HG02970 (cell line): Measurements from ENCODE around the gene INHBC.

Experiments
- ATAC-seq: cut with Tn5 transposase; IDR thresholded peaks from one replicate; pipeline ENCODE4 v1.9.1; 2021; ENCODE audit warnings: mild to moderate bottlenecking, moderate library complexity, moderate number of reproducible peaks; ENCODE audit not compliant: unreplicated experiment, low FRiP score

Gene INHBC

DNA sequence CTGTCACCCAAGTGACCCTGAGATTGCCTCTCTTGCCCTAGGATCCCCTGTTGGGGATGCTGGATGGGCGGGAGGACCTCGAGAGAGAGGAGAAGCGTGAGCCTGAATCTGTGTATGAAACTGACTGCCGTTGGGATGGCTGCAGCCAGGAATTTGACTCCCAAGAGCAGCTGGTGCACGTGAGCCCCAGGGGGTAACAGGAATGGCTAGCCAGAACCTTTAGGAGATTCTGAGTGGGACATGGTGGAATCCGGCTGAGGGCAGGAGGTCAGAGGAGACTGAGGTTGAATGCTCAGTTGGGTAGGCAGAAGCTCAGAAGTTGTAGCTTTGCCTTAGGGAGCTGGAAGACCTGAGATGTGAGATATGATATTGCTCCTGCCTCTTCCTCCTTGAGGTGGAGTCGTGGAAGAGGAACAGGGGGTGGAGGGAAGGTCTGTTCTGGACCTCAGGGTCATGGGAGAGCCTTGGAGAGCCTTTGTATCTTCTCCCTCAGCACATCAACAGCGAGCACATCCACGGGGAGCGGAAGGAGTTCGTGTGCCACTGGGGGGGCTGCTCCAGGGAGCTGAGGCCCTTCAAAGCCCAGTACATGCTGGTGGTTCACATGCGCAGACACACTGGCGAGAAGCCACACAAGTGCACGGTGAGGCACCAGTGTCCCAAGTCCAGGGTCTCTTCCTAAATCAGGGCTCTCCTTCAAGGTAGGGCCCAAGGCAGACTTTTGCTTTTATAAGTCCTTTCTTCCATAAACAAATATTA, 31.3 kb downstream of the INHBC start:
- ATAC-seq, result no peak

DNA sequence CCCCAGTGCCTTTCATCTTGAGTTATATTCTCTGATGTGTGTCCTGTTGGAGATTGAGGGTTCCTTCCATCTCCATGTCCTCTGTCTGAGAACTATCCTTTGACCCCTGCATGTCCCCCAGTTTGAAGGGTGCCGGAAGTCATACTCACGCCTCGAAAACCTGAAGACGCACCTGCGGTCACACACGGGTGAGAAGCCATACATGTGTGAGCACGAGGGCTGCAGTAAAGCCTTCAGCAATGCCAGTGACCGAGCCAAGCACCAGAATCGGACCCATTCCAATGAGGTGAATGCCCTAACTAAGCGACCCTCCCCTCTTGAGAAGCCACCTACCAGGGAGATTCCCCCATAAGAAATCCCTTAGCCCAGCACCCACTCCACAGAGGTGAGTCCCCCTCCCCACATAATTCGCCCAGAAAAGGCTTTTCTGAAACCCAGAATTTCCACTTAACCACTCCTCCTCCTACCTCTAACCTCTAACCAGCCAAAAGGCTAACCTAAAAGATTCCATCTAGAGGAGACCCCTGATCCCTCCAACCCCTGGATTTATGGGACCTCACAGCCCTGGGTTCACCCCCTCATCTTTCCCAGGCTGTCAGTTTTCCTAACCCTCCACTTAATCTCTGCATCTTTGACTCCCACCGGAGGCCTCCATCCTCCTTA, 32.8 kb downstream of the INHBC start:
- ATAC-seq, result no peak

DNA sequence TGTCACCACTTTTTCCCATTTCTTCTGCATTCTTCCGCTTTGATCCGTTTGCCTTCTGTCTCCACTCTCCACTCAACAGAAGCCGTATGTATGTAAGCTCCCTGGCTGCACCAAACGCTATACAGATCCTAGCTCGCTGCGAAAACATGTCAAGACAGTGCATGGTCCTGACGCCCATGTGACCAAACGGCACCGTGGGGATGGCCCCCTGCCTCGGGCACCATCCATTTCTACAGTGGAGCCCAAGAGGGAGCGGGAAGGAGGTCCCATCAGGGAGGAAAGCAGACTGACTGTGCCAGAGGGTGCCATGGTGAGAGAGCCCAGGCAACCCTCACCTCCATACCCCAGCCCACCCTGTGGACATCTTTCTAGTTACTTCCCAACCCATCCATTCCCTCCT, 33.3 kb downstream of the INHBC start:
- ATAC-seq, result no peak

DNA sequence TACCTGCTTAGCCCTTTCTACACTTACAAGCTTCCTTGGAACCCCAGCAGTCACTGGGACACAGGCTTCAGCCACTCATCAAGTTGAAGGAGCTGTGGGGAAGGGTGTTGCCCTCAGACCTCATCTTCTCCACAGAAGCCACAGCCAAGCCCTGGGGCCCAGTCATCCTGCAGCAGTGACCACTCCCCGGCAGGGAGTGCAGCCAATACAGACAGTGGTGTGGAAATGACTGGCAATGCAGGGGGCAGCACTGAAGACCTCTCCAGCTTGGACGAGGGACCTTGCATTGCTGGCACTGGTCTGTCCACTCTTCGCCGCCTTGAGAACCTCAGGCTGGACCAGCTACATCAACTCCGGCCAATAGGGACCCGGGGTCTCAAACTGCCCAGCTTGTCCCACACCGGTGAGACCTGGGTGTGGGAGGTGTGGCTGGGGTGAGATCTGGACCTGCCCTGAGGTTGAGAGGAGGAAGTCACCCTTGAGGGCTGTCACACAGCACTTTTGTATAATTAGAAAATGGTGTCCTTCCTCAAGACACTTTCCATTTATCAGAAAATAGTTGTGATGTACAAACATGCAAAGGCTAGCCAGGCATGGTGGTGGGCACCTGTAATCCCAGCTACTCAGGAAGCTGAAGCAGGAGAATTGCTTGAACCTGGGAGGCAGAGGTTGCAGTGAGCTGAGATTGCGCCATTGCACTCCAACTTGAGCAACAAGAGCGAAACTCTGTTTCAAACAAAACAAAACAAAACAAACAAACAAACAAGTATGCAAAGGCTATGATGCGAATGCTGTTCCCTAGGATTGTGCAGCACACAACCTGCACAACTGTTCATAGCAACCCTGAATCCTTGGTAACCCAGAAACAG, 34.9 kb downstream of the INHBC start:
- ATAC-seq, result no peak

DNA sequence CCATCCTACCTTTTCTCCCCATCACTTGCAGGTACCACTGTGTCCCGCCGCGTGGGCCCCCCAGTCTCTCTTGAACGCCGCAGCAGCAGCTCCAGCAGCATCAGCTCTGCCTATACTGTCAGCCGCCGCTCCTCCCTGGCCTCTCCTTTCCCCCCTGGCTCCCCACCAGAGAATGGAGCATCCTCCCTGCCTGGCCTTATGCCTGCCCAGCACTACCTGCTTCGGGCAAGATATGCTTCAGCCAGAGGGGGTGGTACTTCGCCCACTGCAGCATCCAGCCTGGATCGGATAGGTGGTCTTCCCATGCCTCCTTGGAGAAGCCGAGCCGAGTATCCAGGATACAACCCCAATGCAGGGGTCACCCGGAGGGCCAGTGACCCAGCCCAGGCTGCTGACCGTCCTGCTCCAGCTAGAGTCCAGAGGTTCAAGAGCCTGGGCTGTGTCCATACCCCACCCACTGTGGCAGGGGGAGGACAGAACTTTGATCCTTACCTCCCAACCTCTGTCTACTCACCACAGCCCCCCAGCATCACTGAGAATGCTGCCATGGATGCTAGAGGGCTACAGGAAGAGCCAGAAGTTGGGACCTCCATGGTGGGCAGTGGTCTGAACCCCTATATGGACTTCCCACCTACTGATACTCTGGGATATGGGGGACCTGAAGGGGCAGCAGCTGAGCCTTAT, 35.8 kb downstream of the INHBC start:
- no peak for ATAC-seq

DNA sequence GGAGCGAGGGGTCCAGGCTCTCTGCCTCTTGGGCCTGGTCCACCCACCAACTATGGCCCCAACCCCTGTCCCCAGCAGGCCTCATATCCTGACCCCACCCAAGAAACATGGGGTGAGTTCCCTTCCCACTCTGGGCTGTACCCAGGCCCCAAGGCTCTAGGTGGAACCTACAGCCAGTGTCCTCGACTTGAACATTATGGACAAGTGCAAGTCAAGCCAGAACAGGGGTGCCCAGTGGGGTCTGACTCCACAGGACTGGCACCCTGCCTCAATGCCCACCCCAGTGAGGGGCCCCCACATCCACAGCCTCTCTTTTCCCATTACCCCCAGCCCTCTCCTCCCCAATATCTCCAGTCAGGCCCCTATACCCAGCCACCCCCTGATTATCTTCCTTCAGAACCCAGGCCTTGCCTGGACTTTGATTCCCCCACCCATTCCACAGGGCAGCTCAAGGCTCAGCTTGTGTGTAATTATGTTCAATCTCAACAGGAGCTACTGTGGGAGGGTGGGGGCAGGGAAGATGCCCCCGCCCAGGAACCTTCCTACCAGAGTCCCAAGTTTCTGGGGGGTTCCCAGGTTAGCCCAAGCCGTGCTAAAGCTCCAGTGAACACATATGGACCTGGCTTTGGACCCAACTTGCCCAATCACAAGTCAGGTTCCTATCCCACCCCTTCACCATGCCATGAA, 36.5 kb downstream of the INHBC start:
- ATAC-seq, result no peak

DNA sequence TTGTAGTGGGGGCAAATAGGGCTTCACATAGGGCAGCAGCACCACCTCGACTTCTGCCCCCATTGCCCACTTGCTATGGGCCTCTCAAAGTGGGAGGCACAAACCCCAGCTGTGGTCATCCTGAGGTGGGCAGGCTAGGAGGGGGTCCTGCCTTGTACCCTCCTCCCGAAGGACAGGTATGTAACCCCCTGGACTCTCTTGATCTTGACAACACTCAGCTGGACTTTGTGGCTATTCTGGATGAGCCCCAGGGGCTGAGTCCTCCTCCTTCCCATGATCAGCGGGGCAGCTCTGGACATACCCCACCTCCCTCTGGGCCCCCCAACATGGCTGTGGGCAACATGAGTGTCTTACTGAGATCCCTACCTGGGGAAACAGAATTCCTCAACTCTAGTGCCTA, 37.1 kb downstream of the INHBC start:
- no peak for ATAC-seq

DNA sequence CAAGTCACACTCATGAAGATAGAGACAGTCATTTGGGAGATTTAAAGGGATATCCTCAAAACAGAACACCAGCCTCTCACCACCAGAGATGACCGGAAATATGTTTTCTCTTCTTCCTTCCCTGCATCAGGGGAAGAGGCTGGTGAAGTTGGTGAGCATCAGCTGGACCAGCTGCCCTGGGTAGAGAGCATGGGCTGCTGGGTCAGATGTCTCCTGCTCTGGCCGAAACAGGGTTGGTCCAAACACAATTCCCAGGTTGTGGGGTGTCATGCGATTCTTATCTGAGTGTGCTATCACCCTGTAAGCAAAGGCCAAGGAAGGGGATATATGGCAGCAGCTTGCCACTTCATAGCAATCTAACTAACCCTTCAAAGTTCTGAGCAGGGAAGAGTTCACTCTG, 37.8 kb downstream of the INHBC start:
- no peak for ATAC-seq

DNA sequence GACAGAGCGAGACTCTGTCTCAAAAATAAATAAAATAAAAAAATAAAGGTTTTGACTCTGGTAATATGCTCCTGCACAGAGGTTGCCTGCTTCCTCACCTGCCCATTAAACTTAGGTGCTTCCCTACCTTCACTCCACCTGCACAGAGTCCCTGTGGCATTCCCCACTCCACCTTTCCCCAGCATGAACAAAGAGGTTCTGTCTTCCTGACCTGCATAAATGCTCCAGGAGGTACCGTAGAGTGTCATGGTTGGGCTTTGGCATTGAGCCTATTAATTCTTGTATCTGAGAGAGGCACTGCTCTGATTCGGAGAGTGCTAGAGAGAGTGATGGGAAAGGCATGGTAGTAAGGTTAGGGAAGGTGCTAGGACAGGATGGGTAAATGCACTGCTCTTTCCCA, 38.8 kb downstream of the INHBC start:
- no peak for ATAC-seq

DNA sequence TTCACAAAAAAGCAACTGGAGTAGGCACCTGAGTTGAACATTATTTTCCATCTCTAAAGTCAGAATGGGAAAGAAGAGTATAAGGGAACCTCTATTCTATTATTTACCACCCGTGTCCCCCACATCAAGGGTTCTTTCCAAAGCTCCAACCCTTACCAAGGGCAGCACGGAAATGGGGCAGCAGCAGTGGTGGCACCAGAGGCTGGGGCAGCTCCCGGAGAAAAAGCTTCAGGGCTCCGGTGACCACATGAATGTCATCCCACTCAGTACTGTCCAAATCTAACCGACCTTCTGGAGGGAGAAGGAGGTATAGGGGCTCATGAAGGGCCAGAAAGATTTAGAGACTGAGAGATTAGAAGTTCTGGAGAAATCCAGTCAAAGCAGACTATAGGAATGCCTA, 39.3 kb downstream of the INHBC start:
- no peak for ATAC-seq

DNA sequence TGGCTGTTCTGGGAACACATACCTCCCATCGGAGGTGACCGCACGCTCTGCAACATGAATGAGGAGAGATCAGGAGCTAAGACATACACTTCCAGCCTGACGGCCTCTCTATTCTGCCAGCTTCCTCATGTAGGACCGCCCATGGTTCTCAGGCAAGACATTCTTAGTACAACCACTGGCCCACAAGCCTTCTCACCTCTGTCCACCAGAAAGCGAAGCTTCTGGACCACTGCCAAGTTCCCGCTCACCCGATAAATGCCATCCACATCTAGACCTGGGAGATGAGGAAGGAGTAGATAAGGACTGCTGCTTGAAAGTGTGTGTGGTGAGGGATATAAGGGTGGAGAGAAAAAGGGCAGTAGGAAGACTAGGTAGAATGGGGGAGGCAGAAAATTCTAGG, 39.8 kb downstream of the INHBC start:
- no peak for ATAC-seq

DNA sequence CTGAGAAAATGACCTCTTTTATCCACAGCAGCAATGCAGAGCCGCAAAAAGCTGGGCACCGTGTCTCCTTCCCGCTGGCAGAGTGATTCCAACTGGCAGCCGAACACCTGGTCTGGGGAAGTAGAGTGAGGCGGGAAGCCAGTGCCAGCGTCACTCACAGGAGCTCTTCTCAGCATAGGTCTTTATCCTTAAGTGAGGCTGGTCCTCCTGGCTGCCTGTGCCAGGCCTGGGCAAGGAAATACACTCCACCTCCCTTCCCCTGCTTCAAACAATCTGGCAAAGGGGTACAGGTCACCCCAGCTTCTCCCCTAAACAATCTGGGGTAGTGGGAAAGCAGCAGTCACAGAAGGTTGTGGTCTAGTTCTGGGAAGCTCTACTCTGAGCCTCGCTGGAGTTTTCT, 40.3 kb downstream of the INHBC start:
- ATAC-seq, result no peak

DNA sequence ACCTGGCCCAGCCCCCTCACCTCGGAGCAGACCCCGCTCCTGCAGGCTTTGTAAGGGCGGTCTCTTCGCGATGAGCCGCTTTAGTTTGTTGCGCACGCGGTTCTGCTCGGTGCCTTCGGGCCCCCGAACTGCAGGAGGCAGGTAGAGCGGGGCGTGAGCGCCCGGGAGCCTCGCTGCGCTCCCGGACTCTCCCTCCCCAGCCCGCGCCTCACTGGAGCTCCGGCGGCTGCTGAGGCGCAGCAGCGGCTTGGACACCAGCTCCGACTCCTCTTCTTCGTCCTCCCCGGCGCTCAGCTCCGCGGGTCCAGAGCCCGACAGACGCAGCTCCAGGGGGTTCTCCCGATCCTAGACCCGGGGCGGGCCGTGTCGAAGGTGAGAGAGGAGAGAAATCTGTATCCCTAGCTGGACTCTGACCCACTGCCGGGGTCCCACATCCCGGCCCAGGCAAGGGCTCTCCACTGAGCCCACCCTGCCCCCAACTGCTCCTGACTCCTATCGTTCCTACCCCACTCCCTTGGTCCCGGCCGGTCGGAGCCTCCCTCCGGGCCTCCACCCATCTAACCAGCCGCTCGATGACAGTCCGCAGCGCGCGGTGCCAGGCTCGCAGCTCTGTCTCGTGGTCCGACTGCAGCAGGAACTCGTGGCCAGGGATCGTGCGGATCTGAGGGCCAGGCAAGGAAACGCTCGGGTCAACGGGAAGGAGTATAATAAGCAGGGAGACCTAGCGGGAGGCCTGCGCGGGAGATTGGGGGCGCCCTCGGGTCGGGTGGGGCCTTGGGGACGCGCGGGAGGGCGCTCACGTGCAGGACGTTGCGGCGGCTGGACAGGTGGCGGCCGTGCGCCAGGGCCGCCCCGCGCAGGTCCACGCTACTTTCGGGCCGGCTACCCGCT, 40.9 kb downstream of the INHBC start:
- no peak for ATAC-seq

DNA sequence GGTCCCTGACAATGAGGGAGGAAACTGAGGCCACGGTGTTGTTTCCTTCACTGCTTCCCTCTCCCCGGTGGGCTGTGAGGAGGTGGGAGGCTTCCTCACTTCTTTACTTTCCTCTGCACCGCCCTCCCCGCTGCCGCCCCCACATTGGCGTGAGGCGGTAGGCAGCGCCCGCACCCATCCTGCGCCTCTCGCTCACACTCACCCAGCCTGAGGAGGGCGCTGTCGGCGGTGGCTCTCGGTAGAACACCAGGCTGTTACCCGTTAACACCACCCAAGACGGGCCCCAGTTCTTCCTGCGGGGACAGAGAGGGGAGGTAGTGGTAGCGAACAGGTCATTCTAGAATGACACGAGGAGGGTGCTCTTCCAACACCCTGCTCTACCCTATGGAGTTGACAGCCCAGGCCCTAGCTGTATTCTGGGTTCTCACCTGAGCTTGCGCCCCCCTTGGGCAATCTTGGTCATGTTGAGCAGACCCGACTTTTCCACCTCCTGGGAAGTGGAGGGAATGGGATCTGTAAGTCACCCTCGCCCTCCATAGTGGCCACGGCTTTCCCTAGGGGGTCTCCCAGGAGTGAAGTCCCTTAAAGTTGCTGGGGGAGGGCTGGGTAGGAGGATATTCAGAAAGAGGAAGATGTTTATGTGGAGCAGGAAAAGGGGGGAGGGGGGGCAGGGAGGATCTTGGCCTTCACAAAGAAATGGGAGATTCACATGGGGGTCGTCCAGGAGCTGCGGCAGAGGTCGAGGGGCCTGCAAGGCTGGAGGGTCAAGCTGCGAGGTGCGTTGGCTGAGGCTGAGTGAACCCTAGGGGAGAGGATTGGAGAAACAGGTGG, 41.8 kb downstream of the INHBC start:
- no peak for ATAC-seq

DNA sequence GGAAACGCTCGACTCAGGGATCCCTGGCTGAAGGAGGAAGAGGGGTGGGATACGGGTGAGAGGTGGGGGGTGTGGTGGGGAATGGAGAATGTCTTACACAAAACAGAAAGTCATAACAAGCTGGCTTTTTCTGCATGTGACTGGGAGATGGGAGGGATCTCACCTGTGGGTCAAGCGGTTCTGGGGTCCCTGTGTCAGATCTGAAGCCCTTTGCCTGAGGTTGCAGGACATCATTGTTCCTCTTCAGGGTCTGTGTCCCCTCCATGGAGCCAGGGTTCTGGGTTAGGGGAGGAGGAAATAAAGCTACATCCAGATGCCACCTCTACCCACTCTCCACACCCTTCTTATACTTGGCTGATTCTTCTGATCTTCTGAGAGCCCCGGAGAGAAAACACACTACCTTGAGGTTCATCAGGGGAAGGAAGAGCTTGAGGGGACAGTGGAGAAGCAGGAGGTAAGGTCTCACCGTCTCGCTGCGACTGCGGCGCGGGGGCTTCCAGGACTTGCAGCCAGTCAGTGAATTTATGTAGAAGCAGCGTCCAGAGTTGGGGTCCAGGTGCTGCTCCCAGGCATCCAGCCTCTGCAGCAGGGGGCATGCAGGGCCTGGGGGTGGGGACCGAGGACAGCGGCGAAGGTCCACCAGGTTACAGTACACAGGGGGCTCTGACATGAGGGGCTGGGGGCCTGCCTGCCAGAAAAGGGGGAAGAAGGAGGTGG, 42.6 kb downstream of the INHBC start:
- no peak for ATAC-seq

DNA sequence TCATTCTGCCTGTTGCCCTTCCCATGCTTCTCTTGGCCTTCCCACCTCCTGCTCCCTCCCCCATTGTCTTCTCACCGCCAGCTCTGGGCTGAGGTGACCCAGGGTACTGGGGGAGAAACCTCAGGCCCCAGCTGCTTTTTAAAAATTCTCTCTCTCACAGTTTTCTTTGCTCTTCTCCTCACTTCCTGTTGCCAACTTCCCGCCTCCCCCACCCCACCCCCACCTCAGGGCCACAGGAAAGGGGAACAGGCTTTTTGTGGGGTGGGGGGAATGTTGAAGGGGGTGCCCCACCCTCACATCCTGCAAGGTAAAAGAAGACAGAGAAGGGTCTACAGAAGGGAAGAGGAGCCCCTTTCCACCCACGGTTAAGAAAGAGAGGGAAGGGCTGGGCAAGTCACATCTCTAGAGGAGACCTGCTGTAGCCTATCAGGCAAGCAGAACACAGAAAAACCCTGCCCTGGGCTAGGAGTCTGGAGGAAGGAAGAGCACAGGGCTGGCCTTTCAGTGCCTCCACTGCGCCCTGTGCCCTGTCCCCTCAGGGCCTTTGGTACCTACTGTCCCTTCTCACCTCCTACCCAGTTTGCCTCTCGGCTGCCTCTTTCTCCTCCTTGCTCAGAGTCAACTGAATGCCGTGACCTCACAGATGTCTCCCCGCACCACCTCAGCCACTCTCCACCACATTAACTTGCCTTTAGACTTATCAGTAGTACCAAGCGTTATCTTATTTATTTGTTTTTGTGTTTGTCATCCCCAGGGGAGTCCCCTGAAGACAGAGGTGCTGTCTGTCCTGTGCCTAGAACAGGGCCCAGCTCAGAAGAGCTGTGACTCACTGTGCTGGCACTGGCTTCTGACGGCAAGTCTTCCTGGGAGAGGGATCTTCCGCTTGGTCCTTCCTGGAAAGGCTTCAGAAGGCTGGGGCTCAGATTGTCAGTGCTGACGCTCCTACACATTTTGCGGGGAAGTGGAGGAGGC, 43.4 kb downstream of the INHBC start:
- no peak for ATAC-seq

DNA sequence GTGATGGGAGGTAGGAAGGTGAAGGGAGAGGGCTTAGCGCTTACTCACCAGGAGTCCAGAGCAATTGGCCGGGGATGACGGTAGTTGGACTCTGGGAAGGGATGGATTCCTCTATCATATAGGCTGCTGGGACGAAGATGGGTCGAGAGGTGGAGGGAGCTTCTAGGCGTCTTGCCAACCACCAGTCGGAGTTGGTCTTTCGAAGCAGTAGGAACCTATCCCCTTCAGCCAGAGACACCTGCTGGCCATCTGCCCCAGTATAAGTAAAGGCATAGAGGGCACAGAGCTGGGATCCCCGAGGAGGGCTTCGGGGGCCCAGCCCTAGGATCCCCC, 44.4 kb downstream of the INHBC start:
- no peak for ATAC-seq
